Effector memory CD4-positive, alpha-beta T cell (primary cell): Measurements from ENCODE around the gene MAP3K19.
A peak's percentile ranks its signal among the peaks of the same experiment; 100 is the strongest.

Experiments used
- DNase-seq, 3 donors: peaks; one replicate each; pipeline ENCODE4 v3.0.0-alpha.2; 2020
- H3K27ac ChIP-seq: 2 replicates; pipeline ENCODE4 v1.7.0; 2013; ENCODE audit warnings: mild to moderate bottlenecking, low read length, moderate library complexity; ENCODE audit not compliant: insufficient read depth, poor library complexity, severe bottlenecking
- H3K27me3 ChIP-seq: replicated peaks from 2 replicates; pipeline ENCODE4 v1.7.0; 2013; ENCODE audit warnings: mild to moderate bottlenecking, low read length; ENCODE audit not compliant: insufficient read depth, control insufficient read depth, poor library complexity, severe bottlenecking
- H3K36me3 ChIP-seq: 2 replicates; pipeline ENCODE4 v1.7.0; 2013; ENCODE audit warnings: mild to moderate bottlenecking, low read length, moderate library complexity; ENCODE audit not compliant: control insufficient read depth, insufficient read depth
- H3K4me1 ChIP-seq: 2 replicates; pipeline ENCODE4 v1.7.0; 2013; ENCODE audit warnings: low read length, mild to moderate bottlenecking; ENCODE audit not compliant: control insufficient read depth, insufficient read depth, poor library complexity, severe bottlenecking
- H3K4me3 ChIP-seq: 2 replicates; pipeline ENCODE4 v1.7.0; 2013; ENCODE audit warnings: low read length, low read depth, mild to moderate bottlenecking; ENCODE audit not compliant: insufficient read depth, poor library complexity, severe bottlenecking
- H3K9me3 ChIP-seq: 2 replicates; pipeline ENCODE4 v1.7.0; 2013; ENCODE audit warnings: mild to moderate bottlenecking, low read length, moderate library complexity; ENCODE audit not compliant: control insufficient read depth

The MAP3K19 gene

DNA sequence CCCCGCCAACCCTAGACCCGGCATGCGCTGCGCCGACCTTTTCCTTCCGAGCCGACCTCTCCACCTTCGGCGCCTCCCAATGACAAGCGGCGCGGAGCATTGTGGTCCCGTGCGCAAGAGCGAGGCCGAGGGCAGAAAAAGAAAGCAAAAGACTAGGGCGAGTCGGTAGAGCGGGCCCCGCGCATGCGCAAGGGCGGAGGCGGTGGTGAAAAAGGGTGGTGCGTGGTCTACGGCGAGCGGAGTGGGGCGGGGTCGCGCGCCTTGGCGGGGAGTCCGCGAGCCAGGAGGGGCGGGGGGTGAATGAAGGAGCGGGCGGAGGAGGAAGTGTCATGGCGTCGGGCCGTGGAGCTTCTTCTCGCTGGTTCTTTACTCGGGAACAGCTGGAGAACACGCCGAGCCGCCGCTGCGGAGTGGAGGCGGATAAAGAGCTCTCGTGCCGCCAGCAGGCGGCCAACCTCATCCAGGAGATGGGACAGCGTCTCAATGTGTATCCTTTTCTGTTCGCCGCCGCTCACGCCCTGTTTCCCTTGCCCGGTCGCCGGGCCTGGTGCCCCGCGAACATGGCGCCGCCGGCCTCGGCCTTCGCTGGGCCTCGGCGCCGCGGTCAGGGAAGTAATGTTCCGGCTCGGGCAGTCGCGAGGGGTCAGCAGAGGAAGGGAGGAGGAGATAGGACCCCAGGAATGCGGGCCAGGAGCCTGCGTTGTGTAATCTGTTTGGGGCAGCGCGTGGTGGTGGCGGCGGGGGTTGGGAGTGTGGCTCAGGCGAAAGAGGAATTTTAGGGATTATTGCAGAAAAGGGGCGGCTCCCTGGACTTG, 128.5 kb downstream of the MAP3K19 start, which contains the start of gene CCNT2:
TSS of gene CCNT2 (plus strand) at position 297 of the 815 bp plus-strand sequence. CDS start at position 330, 33 bp downstream.
- peak within 1 kb of the TSS; percentile 100 for H3K4me3 ChIP-seq
- peaks cover 11% of the 10 kb centered on the region for H3K4me1 ChIP-seq
- peak; percentile 99 to 100 (median 99) for DNase-seq

GRCh38 chr2:134917888-134918525, 129.2 kb downstream of the MAP3K19 start:
- DNase-seq = peak in 2 of 3 donors; percentile 82 to 83
- Histone ChIP-seq H3K4me1 (peaks cover 5% of the 10 kb centered on the region), H3K36me3 (no peaks in the 10 kb centered on the region), H3K4me3 (peak overlapping the region; percentile 58), H3K27ac (peak overlapping the region; percentile 96), H3K9me3 (no peaks in the 10 kb centered on the region), H3K27me3 (no peaks in the 10 kb centered on the region)

More for the DNA sequence above, 128.5 kb downstream of the MAP3K19 start, which contains the start of gene CCNT2:
- H3K27me3 ChIP-seq = no peaks in the 10 kb centered on the region
- no peaks in the 10 kb centered on the region for H3K36me3 ChIP-seq
- H3K27ac ChIP-seq = peak within 1 kb of the TSS; percentile 96
- no peaks in the 10 kb centered on the region for H3K9me3 ChIP-seq

DNA sequence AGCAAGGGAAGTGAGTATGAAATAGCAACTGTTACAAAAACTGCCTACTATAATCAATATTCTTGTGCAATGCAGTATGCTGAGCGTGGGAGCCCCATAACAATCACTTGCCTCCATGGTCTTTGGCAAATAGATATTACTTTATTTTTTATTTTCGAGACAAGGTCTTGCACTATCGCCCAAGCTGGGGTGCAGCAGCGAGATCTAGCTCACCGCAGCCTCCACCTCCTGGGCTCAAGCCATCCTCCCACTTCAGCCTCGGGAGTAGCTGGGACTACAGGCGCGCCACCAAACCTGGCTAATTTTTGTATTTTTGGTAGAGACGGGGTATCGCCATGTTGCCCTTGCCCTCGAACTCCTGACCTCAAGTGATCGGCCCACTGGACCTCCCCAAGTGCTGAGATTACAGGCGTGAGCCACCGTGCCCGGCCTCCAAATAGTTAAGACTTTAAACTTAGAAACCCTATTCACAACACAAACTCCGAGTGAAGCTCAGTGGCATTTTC, 129.8 kb downstream of the MAP3K19 start:
- no peaks in the 10 kb centered on the region for H3K27me3 ChIP-seq
- no peak for DNase-seq
- H3K9me3 ChIP-seq = no peaks in the 10 kb centered on the region
- H3K36me3 ChIP-seq = no peaks in the 10 kb centered on the region
- H3K27ac ChIP-seq = peak overlapping the region; percentile 96
- no peaks in the 10 kb centered on the region for H3K4me1 ChIP-seq
- H3K4me3 ChIP-seq = peak overlapping the region; percentile 58
